GM12874 (cell line): Measurements from ENCODE around the gene ADGRE3.

Experiments
- TF ChIP-seq, protein P1 (sequence below): IDR thresholded peaks from 2 replicates; pipeline ENCODE4 v1.5.1; 2011; ENCODE audit warnings: low read depth, mild to moderate bottlenecking, control low read depth, low read length, moderate library complexity; ENCODE audit not compliant: insufficient read depth

The ADGRE3 gene

DNA sequence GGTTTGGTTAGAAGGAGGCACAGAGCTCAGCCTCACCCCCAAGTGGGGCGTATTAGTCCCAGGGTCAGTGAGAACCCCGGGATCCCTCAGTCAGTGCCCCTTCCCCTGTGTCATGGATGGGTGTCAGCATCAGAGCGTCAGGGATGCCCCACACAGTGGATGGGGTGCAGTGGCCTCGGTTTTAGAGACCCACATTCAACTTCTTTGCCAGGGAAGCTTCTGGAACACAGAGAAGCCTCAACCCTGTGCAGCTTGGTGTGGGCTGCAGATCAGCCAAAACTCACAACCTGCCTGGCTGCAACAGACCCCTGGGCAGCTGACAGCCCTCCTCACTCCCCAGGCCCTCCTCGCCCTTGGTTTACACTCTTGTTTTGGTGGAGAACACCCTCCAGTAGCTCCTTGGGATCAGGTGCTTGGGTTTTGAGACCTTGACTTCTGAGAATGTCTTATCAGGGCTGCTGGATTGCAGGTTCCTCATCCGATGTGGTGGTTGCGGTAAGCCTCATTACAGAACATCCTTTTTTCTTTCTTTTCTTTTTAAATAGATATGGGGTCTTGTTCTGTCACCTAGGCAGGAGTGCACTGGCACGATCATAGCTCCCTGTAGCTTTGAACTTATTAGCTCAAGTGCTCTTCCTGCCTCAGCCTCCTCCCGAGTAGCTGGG, 26.2 kb upstream of the ADGRE3 start:
- TF ChIP-seq, protein P1, sequence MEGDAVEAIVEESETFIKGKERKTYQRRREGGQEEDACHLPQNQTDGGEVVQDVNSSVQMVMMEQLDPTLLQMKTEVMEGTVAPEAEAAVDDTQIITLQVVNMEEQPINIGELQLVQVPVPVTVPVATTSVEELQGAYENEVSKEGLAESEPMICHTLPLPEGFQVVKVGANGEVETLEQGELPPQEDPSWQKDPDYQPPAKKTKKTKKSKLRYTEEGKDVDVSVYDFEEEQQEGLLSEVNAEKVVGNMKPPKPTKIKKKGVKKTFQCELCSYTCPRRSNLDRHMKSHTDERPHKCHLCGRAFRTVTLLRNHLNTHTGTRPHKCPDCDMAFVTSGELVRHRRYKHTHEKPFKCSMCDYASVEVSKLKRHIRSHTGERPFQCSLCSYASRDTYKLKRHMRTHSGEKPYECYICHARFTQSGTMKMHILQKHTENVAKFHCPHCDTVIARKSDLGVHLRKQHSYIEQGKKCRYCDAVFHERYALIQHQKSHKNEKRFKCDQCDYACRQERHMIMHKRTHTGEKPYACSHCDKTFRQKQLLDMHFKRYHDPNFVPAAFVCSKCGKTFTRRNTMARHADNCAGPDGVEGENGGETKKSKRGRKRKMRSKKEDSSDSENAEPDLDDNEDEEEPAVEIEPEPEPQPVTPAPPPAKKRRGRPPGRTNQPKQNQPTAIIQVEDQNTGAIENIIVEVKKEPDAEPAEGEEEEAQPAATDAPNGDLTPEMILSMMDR = no peak

DNA sequence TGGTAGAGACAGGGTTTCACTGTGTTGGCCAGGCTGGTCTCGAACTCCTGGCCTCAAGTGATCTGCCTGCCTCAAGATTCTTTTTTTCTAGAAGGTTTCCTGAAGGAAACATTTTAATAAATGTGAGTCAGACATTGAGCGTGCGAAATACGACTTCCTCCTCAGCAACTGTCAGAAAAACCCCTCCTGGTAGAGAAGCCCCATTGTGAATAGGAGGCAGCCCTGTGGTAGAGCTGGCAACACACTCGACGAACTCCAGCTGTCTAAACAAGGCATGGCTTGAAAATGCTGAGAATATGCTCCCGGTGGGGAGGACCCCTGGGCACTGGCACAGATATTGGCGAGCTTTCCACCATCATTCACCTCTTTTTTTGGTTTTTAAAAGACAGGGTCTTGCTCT, 25.0 kb upstream of the ADGRE3 start:
- TF ChIP-seq, protein P1 = no peak

- TF ChIP-seq, protein P1 = no peak
Observed at GRCh38 chr19:14695471-14695870, 20.8 kb upstream of the ADGRE3 start.

- TF ChIP-seq, protein P1 = no peak
Observed at GRCh38 chr19:14694641-14695266, 20.1 kb upstream of the ADGRE3 start.

- TF ChIP-seq, protein P1 = no peak
Observed at GRCh38 chr19:14689598-14690503, 15.2 kb upstream of the ADGRE3 start, which contains the start of gene ZNF333. Gene ZNF333, plus strand, starts transcription at chr19:14690048. Its CDS starts 3,444 bp downstream, at chr19:14693492.

- TF ChIP-seq, protein P1 = no peak
Observed at GRCh38 chr19:14686411-14686810, 11.8 kb upstream of the ADGRE3 start.

GRCh38 chr19:14683439-14683838, 8.8 kb upstream of the ADGRE3 start:
- TF ChIP-seq, protein P1 = no peak
